Measurements from ENCODE around the gene RNF168. TPM values are rescaled to one million over a fixed set of nuclear protein-coding genes. Genes with fewer than 3 reads are reported as not detected.

Gene RNF168
- total RNA-seq, 4 donors from 2014 or later = 14.7 to 21.3 (median 17.9) TPM

DNA sequence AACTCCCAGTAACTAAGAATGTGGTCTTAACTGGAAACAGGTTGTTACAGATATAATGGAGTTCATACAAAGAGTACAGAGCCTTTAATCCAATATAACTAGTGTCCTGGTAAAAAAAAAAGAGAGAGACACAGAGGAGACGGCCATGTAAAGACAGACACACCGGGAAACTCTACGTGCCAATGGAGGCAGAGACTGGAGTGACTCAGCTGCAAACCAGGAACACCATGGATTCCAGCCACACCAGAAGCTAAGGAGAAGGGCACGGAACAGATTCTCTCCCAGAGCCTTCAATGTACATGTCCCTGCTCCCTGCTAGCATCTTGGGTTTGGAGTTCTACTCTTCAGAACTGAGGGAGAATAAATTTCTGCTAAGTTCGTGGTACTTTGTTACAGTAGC, 4.5 kb downstream of the RNF168 start:
- no peak for DNase-seq
- intact Hi-C loops (cut with DNase I) = no loop called here
- no peak overlapping the region for H3K4me3 ChIP-seq (replicated peaks in 1 of 3)
- 79 to 92% methylated on average over 5 of the region's 5 CpGs for WGBS, 2 donors
- peaks cover 6 to 10% of the 10 kb centered on the region in 2 donors for H3K4me1 ChIP-seq
- H3K36me3 ChIP-seq = peaks cover 0 to 4% of the 10 kb centered on the region in 2 donors
- no peak for TF ChIP-seq POLR2A (IDR thresholded peaks at IDR 0.05)
- TF ChIP-seq, protein P1, sequence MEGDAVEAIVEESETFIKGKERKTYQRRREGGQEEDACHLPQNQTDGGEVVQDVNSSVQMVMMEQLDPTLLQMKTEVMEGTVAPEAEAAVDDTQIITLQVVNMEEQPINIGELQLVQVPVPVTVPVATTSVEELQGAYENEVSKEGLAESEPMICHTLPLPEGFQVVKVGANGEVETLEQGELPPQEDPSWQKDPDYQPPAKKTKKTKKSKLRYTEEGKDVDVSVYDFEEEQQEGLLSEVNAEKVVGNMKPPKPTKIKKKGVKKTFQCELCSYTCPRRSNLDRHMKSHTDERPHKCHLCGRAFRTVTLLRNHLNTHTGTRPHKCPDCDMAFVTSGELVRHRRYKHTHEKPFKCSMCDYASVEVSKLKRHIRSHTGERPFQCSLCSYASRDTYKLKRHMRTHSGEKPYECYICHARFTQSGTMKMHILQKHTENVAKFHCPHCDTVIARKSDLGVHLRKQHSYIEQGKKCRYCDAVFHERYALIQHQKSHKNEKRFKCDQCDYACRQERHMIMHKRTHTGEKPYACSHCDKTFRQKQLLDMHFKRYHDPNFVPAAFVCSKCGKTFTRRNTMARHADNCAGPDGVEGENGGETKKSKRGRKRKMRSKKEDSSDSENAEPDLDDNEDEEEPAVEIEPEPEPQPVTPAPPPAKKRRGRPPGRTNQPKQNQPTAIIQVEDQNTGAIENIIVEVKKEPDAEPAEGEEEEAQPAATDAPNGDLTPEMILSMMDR (IDR thresholded peaks at IDR 0.05) = no peak
- no peaks in the 10 kb centered on the region for H3K9me3 ChIP-seq
- no peak overlapping the region for H3K27ac ChIP-seq
- no peaks in the 10 kb centered on the region for H3K27me3 ChIP-seq

DNA sequence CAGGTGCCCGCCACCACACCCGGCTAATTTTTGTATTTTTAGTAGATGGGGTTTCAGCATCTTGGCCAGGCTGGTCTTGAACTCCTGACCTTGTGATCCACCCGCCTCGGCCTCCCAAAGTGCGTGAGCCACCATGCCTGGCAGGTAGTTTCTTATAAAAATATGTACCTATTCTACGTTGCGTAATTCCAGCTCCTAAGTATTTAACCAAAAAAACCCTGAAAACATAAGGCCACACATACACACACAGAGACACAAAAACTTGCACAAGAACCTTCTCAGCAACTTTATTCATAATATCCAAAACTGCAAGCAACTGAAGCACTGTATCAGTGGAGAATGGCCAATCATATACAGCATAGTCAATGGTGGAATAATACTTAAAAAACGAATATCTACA, 5.3 kb downstream of the RNF168 start:
- intact Hi-C loops (cut with DNase I) = no loop called here
- Histone ChIP-seq H3K36me3 (peaks cover 0 to 4% of the 10 kb centered on the region in 2 donors), H3K27me3 (no peaks in the 10 kb centered on the region), H3K4me1 (peaks cover 6 to 10% of the 10 kb centered on the region in 2 donors), H3K27ac (no peak overlapping the region), H3K9me3 (no peaks in the 10 kb centered on the region), H3K4me3 (replicated peaks in 1 of 3) (no peak overlapping the region)
- TF ChIP-seq POLR2A (IDR thresholded peaks at IDR 0.05) = no peak
- TF ChIP-seq, protein P1 (IDR thresholded peaks at IDR 0.05) = no peak
- 95 to 97% methylated on average over 8 of the region's 8 CpGs for WGBS, 2 donors
- no peak for DNase-seq

DNA sequence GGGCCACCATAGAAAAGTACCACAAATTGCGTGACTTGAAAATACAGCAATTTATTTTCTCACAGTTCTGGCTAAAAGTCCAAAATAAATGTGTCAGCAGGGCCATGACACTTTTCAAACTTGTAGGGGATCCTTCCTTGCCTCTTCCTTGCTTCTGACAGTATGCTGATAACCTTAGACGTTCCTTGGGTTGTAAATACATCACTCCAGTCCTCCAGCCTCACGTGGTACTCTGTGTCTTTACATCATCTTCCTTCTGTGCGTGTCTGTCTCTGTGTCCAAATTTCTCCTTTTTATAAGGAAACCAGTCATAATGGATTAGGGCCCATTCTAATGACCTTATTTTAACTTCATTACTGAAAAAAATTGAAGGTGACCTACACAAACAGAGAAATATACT, 7.4 kb downstream of the RNF168 start:
- 88 to 91% methylated on average over 4 of the region's 4 CpGs for WGBS, 2 donors
- Histone ChIP-seq H3K4me1 (peaks cover 0 to 10% of the 10 kb centered on the region in 2 donors), H3K36me3 (peaks cover 0 to 4% of the 10 kb centered on the region in 2 donors), H3K4me3 (replicated peaks in 1 of 3) (no peak overlapping the region), H3K9me3 (no peaks in the 10 kb centered on the region), H3K27ac (no peak overlapping the region), H3K27me3 (no peaks in the 10 kb centered on the region)
- intact Hi-C loops (cut with DNase I) = no loop called here
- no peak for DNase-seq
- TF ChIP-seq, protein P1 (IDR thresholded peaks at IDR 0.05) = no peak
- TF ChIP-seq POLR2A (IDR thresholded peaks at IDR 0.05) = no peak

DNA sequence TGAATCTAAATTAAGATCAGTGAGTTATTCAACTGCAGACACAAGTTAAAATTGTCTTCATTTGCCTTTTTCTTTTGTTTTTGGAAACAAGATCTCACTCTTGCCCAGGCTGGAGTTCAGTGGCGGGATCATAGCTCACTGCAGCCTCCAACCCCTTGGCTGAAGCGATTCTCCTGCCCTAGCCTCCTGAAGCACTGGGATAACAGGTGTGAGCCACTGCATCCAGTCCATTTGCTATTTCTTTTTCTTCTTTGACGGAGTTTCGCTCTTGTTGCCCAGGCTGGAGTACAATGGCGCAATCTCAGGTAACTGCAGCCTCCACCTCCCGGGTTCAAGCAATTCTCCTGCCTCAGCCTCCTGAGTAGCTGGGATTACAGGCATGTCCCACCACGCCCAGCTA, 10.3 kb downstream of the RNF168 start:
- H3K4me1 ChIP-seq = no peaks in the 10 kb centered on the region
- peaks cover 0 to 4% of the 10 kb centered on the region in 2 donors for H3K36me3 ChIP-seq
- TF ChIP-seq POLR2A (IDR thresholded peaks at IDR 0.05) = no peak
- TF ChIP-seq, protein P1 (IDR thresholded peaks at IDR 0.05) = no peak
- H3K4me3 ChIP-seq (replicated peaks in 1 of 3) = no peak overlapping the region
- H3K27me3 ChIP-seq = no peaks in the 10 kb centered on the region
- DNase-seq = no peak
- H3K9me3 ChIP-seq = no peaks in the 10 kb centered on the region
- 97 to 98% methylated on average over 7 of the region's 7 CpGs for WGBS, 2 donors
- H3K27ac ChIP-seq = no peak overlapping the region
- intact Hi-C loops (cut with DNase I) = no loop called here

DNA sequence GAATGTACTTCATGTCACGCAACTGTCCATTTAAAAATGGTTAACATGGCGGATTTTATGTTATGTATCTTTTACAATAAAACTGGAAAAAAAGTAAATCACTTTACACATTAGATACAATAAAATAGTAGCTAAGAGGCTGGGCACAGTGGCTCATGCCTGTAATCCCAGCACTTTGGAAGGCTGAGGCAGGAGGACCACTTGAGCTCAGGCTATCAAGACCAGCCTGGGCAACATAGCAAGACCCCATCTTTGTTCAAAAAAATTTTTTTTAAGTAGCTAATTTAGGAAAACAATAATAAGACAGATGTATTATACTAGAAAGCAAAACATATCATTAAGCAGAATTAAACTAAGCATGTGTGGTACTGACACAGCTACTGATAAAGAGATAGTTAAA, 11.5 kb downstream of the RNF168 start:
- no peaks in the 10 kb centered on the region for H3K9me3 ChIP-seq
- TF ChIP-seq, protein P1 (IDR thresholded peaks at IDR 0.05) = no peak
- no peak overlapping the region for H3K4me3 ChIP-seq (replicated peaks in 1 of 3)
- no peak overlapping the region for H3K27ac ChIP-seq
- intact Hi-C loops (cut with DNase I) = no loop called here
- H3K27me3 ChIP-seq = no peaks in the 10 kb centered on the region
- DNase-seq = no peak
- WGBS, 2 donors = 95 to 98% methylated on average over 2 of the region's 2 CpGs
- no peaks in the 10 kb centered on the region for H3K4me1 ChIP-seq
- peaks cover 4 to 7% of the 10 kb centered on the region in 2 donors for H3K36me3 ChIP-seq
